HepG2 (cell line): ENCODE results near the gene FTL. TPM values are rescaled to one million over a fixed set of nuclear protein-coding genes. Genes with fewer than 3 reads are reported as not detected.

Source experiments
- ATAC-seq: fragments of 200-7000 bp; cut with Tn5 transposase; 3 replicates; pipeline ENCODE4 v1.9.1; 2020; ENCODE audit warnings: mild to moderate bottlenecking, moderate library complexity
- BruUV-seq: library from RNA; stranded (reverse); fragments of 400-500 nt; replicated peaks from 2 replicates; lab custom pipeline; 2021; lab: Mats Ljungman, UMichigan
- CTCF ChIA-PET: fragments of 300-600 bp; formaldehyde crosslinking; extraction: SDS; loops from one replicate; lab custom pipeline; 2021; ENCODE audit warnings: low total read pairs, inconsistent platforms, low intra/inter-chr PET ratio; lab: Yijun Ruan, JAX
- POLR2A ChIA-PET: fragments of 350-600 bp; sonication (Branson Sonifier 250); formaldehyde crosslinking; loops from one replicate; lab custom pipeline; 2020; ENCODE audit warnings: antibody characterized with exemption, inconsistent platforms; lab: Yijun Ruan, JAX
- DNase-seq: peaks from one replicate; pipeline ENCODE4 v3.0.0-alpha.2; 2015; ENCODE audit warnings: low spot score
- FAIRE-seq: peaks from 3 replicates; lab custom pipeline; 2011; peaks lifted over from hg19 to GRCh38; lab: Jason Lieb, UNC
- H2AFZ ChIP-seq: one replicate; pipeline ENCODE4 v1.6.1; 2011; ENCODE audit warnings: low read length, inconsistent platforms
- H3K27ac ChIP-seq: fragments of 300-600 bp; 3 replicates; pipeline ENCODE4 v1.8.0; 2011; ENCODE audit warnings: mixed run types, mild to moderate bottlenecking, mixed read lengths, low read length, inconsistent platforms; ENCODE audit not compliant: insufficient read depth; ENCODE audit errors: extremely low read length
- H3K27me3 ChIP-seq, 2 experiments: fragments of 200-600 bp in 1 of 2; 2 replicates in 1 of 2; 3 replicates in 1 of 2; pipeline versions ENCODE4 v1.6.0 to v1.8.0; 2011; ENCODE audit warnings: low read length in 2 of 2, mild to moderate bottlenecking in 2 of 2, moderate library complexity in 2 of 2, inconsistent platforms in 1 of 2; ENCODE audit not compliant: insufficient read depth in 2 of 2, control insufficient read depth in 1 of 2
- H3K36me3 ChIP-seq, 2 experiments: fragments of 200-600 bp in 1 of 2; replicated peaks in 1 of 2; 2 replicates in 1 of 2; 3 replicates in 1 of 2; pipeline versions ENCODE4 v1.5.1 to v1.8.0; 2011; ENCODE audit warnings: low read length in 2 of 2, inconsistent platforms in 1 of 2; ENCODE audit not compliant: insufficient read depth in 2 of 2, control insufficient read depth in 1 of 2
- H3K4me1 ChIP-seq: 2 replicates; pipeline ENCODE4 v1.5.1; 2012; ENCODE audit warnings: low read length, inconsistent platforms; ENCODE audit not compliant: insufficient read depth
- H3K4me2 ChIP-seq: 2 replicates; pipeline ENCODE4 v1.6.0; 2011; ENCODE audit warnings: low read depth, low read length, inconsistent platforms
- H3K4me3 ChIP-seq, 3 experiments: fragments of 200-600 bp in 1 of 3; sonication (generic), shearing (Covaris generic) in 1 of 3; replicated peaks in 1 of 3; 2 replicates each; pipeline ENCODE4 v1.5.1; 2011 to 2016; ENCODE audit warnings: low read length in 3 of 3, inconsistent platforms in 2 of 3, low read depth in 2 of 3, mild to moderate bottlenecking in 2 of 3, control low read depth in 1 of 3, mixed read lengths in 1 of 3; ENCODE audit not compliant: insufficient read depth in 1 of 3
- H3K79me2 ChIP-seq: one replicate; pipeline ENCODE4 v1.6.1; 2011; ENCODE audit warnings: low read length, inconsistent platforms; ENCODE audit not compliant: insufficient read depth
- H3K9ac ChIP-seq: 2 replicates; pipeline ENCODE4 v1.6.0; 2011; ENCODE audit warnings: mild to moderate bottlenecking, low read depth, low read length, inconsistent platforms; ENCODE audit not compliant: insufficient read depth
- H3K9me3 ChIP-seq: 2 replicates; pipeline ENCODE4 v1.5.1; 2012; ENCODE audit warnings: mild to moderate bottlenecking, low read length
- H4K20me1 ChIP-seq: 2 replicates; pipeline ENCODE4 v1.6.0; 2011; ENCODE audit warnings: inconsistent platforms, mild to moderate bottlenecking, low read length, moderate library complexity; ENCODE audit not compliant: insufficient read depth
- POLR2A ChIP-seq, 2 experiments: IDR thresholded peaks; 2 replicates each; pipeline ENCODE4 v1.6.1; 2011; ENCODE audit warnings: low read depth in 2 of 2, low read length in 2 of 2, mild to moderate bottlenecking in 1 of 2, moderate library complexity in 1 of 2; ENCODE audit not compliant: insufficient read depth in 1 of 2
- SP140L ChIP-seq: sonication (generic); formaldehyde crosslinking; IDR thresholded peaks from 2 replicates; pipeline ENCODE4 v1.4.0; 2020; ENCODE audit warnings: missing genetic modification reagents, borderline replicate concordance
- ZNF552 ChIP-seq: sonication (generic); formaldehyde crosslinking; IDR thresholded peaks from 2 replicates; pipeline ENCODE4 v1.9.0; 2022; ENCODE audit warnings: missing genetic modification reagents, mild to moderate bottlenecking, borderline replicate concordance
- WGBS: methylation state at CpG from one replicate; pipeline ENCODE4 v1.1.6; 2017; ENCODE audit warnings: low lambda C conversion rate; 5-methylcytosine and 5-hydroxymethylcytosine counted together
- in situ Hi-C: cut with HindIII; loops from 2 replicates; pipeline ENCODE4 v1.10.0; 2017; ENCODE audit warnings: low pct_unique_long_range_greater_than_20kb; ENCODE audit not compliant: extremely low pct_ligation_motif_present
- intact Hi-C: fragments of 100-400 bp; cut with micrococcal nuclease; formaldehyde crosslinking; loops from one replicate; pipeline ENCODE4 v1.10.0; 2022; ENCODE audit not compliant: unreplicated experiment
- polyA plus RNA-seq, 8 experiments: library from polyadenylated mRNA; depleted of rRNA in 3 of 8; stranded (reverse) in 7 of 8; unstranded in 1 of 8; fragments of >200 nt; fragmentation: Illumina TruSeq in 4 of 8; extraction: Trizol in 4 of 8; gene quantifications; 2 replicates each; pipeline versions ENCODE4 v1.2.1 to v1.2.3, GENCODE V29; 2011 to 2016; ENCODE audit warnings: low read depth in 4 of 8, missing spikeins in 1 of 8, mixed read lengths in 1 of 8; ENCODE audit not compliant: insufficient read depth in 1 of 8
- total RNA-seq, 5 experiments: library from RNA; depleted of rRNA; stranded (reverse); fragments of >200 nt; fragmentation: Illumina TruSeq; extraction: Trizol; gene quantifications; 2 replicates each; pipeline ENCODE4 v1.2.3, GENCODE V29; 2016; ENCODE audit warnings: low read depth in 1 of 5
- TF ChIP-seq, protein P1 (sequence below): sonication (generic); formaldehyde crosslinking; IDR thresholded peaks from 2 replicates; pipeline ENCODE4 v1.4.0; 2020; ENCODE audit warnings: missing genetic modification reagents, mild to moderate bottlenecking, borderline replicate concordance
- TF ChIP-seq, protein P2 (sequence below): sonication (generic); formaldehyde crosslinking; IDR thresholded peaks from 2 replicates; pipeline ENCODE4 v1.5.1; 2020; ENCODE audit warnings: mild to moderate bottlenecking, missing genetic modification reagents
- TF ChIP-seq, protein P3 (sequence below): sonication (generic); formaldehyde crosslinking; IDR thresholded peaks from 2 replicates; pipeline ENCODE4 v1.8.0; 2022; ENCODE audit warnings: missing genetic modification reagents, mild to moderate bottlenecking, moderate library complexity, borderline replicate concordance
- TF ChIP-seq, protein P4 (sequence below): IDR thresholded peaks from 2 replicates; pipeline ENCODE4 v1.6.1; 2018; ENCODE audit warnings: missing genetic modification reagents, mild to moderate bottlenecking, missing compliant biosample characterization
- TF ChIP-seq, protein P5 (sequence below): sonication (generic); formaldehyde crosslinking; IDR thresholded peaks from 2 replicates; pipeline ENCODE4 v1.9.0; 2022; ENCODE audit warnings: missing genetic modification reagents, mild to moderate bottlenecking, borderline replicate concordance
- TF ChIP-seq, protein P6 (sequence below): sonication (generic); formaldehyde crosslinking; IDR thresholded peaks from 2 replicates; pipeline ENCODE4 v1.5.0; 2020; ENCODE audit warnings: missing genetic modification reagents, mild to moderate bottlenecking, borderline replicate concordance

The FTL gene
- total and polyA plus RNA-seq, 2 of the 13 experiments (the other 11 are each of a cell fraction or from before 2014, with no cell fraction given) = 2,721 to 8,800 TPM

DNA sequence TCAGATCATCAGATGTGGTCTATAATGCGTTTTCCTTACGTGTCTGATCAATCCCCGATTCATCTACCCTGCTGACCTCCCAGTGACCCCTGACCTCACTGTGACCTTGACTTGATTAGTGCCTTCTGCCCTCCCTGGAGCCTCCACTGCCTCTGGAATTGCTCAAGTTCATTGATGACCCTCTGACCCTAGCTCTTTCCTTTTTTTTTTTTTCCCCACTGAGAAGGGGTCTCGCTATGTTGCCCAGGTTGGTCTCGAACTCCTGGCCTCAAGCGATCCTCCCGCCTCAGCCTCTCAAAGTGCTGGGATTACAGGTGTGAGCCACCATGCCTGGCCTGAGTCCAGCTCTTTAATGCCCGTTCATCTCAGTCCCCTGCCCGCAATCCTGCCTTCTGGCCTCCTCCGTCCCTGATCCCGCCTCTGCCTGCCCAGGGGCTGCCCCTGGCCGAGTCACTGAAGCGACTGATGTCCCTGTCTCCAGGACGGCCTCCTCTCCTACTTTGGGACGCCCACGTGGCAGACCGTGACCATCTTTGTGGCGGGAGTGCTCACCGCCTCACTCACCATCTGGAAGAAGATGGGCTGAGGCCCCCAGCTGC is 4.0 kb upstream of the FTL start:
- Histone ChIP-seq H3K27me3 (no peaks in the 10 kb centered on the region; a peak in 1 of 5 replicates), H3K36me3 (peaks cover 3 to 9% of the 10 kb centered on the region in 2 experiments; a peak in 4 of 5 replicates), H4K20me1 (peaks cover 10% of the 10 kb centered on the region), H2AFZ (no peak overlapping the region), H3K79me2 (peaks cover 24% of the 10 kb centered on the region), H3K4me3 (peak overlapping the region in 2 of 3 experiments; percentile 80; a peak in 3 of 6 replicates), H3K9me3 (no peaks in the 10 kb centered on the region), H3K4me2 (peak overlapping the region; percentile 97), H3K4me1 (peaks cover 69% of the 10 kb centered on the region), H3K9ac (peak overlapping the region; percentile 98), H3K27ac (peak overlapping the region; percentile 100)
- FAIRE-seq (no peak), DNase-seq (peak; percentile 48), ATAC-seq (peak; percentile 1)
- no TSS peak for BruUV-seq
- intact Hi-C loops = loop anchor here (10.0 kb wide), 2 partner anchors 86 to 176 kb away; partner anchors contain the start of gene PPP1R15A
- CTCF ChIA-PET = no interaction called here
- POLR2A ChIA-PET = interaction anchor here (1.0 to 2.8 kb wide), 10 partner anchors 8 to 342 kb away, joined by 3 to 35 read pairs (median 18); partner anchors contain the start of genes BAX, DHDH, GYS1 and PLEKHA4
- WGBS = 50% methylated on average over 18 of the region's 19 CpGs
- in situ Hi-C loops = loop anchor here (5.0 kb wide), 1 partner anchor 89 kb away; the partner anchor contains the start of gene PPP1R15A
- TF ChIP-seq, protein P1, sequence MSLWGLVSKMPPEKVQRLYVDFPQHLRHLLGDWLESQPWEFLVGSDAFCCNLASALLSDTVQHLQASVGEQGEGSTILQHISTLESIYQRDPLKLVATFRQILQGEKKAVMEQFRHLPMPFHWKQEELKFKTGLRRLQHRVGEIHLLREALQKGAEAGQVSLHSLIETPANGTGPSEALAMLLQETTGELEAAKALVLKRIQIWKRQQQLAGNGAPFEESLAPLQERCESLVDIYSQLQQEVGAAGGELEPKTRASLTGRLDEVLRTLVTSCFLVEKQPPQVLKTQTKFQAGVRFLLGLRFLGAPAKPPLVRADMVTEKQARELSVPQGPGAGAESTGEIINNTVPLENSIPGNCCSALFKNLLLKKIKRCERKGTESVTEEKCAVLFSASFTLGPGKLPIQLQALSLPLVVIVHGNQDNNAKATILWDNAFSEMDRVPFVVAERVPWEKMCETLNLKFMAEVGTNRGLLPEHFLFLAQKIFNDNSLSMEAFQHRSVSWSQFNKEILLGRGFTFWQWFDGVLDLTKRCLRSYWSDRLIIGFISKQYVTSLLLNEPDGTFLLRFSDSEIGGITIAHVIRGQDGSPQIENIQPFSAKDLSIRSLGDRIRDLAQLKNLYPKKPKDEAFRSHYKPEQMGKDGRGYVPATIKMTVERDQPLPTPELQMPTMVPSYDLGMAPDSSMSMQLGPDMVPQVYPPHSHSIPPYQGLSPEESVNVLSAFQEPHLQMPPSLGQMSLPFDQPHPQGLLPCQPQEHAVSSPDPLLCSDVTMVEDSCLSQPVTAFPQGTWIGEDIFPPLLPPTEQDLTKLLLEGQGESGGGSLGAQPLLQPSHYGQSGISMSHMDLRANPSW = no peak
- TF ChIP-seq, protein P2, sequence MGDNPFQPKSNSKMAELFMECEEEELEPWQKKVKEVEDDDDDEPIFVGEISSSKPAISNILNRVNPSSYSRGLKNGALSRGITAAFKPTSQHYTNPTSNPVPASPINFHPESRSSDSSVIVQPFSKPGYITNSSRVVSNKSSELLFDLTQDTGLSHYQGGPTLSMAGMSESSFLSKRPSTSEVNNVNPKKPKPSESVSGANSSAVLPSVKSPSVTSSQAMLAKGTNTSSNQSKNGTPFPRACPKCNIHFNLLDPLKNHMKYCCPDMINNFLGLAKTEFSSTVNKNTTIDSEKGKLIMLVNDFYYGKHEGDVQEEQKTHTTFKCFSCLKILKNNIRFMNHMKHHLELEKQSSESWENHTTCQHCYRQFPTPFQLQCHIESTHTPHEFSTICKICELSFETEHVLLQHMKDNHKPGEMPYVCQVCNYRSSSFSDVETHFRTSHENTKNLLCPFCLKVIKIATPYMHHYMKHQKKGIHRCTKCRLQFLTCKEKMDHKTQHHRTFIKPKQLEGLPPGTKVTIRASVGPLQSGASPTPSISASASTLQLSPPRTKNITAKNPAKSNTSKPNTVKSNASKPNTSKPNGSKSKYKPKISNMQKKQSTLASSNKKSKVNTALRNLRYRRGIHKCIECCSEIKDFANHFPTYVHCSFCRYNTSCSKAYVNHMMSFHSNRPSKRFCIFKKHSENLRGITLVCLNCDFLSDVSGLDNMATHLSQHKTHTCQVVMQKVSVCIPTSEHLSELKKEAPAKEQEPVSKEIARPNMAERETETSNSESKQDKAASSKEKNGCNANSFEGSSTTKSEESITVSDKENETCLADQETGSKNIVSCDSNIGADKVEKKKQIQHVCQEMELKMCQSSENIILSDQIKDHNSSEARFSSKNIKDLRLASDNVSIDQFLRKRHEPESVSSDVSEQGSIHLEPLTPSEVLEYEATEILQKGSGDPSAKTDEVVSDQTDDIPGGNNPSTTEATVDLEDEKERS (CRISPR knock-in tag) = peak; percentile 28; the same call in 1 of the 2 replicates
- TF ChIP-seq, protein P3, sequence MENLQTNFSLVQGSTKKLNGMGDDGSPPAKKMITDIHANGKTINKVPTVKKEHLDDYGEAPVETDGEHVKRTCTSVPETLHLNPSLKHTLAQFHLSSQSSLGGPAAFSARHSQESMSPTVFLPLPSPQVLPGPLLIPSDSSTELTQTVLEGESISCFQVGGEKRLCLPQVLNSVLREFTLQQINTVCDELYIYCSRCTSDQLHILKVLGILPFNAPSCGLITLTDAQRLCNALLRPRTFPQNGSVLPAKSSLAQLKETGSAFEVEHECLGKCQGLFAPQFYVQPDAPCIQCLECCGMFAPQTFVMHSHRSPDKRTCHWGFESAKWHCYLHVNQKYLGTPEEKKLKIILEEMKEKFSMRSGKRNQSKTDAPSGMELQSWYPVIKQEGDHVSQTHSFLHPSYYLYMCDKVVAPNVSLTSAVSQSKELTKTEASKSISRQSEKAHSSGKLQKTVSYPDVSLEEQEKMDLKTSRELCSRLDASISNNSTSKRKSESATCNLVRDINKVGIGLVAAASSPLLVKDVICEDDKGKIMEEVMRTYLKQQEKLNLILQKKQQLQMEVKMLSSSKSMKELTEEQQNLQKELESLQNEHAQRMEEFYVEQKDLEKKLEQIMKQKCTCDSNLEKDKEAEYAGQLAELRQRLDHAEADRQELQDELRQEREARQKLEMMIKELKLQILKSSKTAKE (CRISPR knock-in tag) = peak; percentile 39; the same call in 1 of the 2 replicates
- TF ChIP-seq, protein P4, sequence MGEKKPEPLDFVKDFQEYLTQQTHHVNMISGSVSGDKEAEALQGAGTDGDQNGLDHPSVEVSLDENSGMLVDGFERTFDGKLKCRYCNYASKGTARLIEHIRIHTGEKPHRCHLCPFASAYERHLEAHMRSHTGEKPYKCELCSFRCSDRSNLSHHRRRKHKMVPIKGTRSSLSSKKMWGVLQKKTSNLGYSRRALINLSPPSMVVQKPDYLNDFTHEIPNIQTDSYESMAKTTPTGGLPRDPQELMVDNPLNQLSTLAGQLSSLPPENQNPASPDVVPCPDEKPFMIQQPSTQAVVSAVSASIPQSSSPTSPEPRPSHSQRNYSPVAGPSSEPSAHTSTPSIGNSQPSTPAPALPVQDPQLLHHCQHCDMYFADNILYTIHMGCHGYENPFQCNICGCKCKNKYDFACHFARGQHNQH (CRISPR knock-in tag) = 0 out of 2 replicates have a peak, but pooled peaks have one; percentile 8
- TF ChIP-seq, protein P5, sequence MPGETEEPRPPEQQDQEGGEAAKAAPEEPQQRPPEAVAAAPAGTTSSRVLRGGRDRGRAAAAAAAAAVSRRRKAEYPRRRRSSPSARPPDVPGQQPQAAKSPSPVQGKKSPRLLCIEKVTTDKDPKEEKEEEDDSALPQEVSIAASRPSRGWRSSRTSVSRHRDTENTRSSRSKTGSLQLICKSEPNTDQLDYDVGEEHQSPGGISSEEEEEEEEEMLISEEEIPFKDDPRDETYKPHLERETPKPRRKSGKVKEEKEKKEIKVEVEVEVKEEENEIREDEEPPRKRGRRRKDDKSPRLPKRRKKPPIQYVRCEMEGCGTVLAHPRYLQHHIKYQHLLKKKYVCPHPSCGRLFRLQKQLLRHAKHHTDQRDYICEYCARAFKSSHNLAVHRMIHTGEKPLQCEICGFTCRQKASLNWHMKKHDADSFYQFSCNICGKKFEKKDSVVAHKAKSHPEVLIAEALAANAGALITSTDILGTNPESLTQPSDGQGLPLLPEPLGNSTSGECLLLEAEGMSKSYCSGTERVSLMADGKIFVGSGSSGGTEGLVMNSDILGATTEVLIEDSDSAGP (CRISPR knock-in tag) = no peak
- TF ChIP-seq POLR2A (IDR thresholded peaks at IDR 0.05; ENCODE audit: insufficient read depth in 1 of 2, low read depth in 2 of 2, low read length in 2 of 2) (peak in 1 of 2 experiments; percentile 6; a peak in 1 of 4 replicates), ZNF552 (CRISPR knock-in tag) (no peak), SP140L (CRISPR knock-in tag) (no peak)
- TF ChIP-seq, protein P6, sequence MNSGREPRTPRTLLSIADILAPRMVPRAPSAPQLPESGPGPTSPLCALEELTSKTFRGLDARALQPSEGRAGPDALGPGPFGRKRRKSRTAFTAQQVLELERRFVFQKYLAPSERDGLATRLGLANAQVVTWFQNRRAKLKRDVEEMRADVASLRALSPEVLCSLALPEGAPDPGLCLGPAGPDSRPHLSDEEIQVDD (CRISPR knock-in tag) = 0 out of 2 replicates have a peak, but pooled peaks have one; percentile 31
